Measurements from ENCODE around the gene HDAC9.
A peak's percentile ranks its signal among the peaks of the same experiment; 100 is the strongest.

The HDAC9 gene

DNA sequence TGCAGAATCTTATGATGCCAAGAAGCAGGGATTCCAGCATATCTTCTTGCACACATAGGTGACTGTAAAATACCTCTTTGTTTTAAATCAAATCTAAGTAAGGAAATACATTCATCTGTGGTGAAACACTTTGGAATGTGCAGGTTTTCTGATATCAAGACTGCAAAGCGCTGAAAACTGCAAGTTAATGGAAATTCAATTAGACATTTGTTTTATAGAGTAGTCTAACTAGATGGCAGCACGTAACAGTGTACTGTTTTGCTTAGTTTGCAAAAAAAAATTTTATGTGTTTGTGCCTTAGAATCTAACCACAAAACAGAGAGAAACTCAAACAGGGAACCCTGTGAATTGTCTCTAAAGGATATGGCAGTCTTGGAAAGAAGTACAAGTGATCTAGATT, 259.2 kb downstream of the HDAC9 start:
- DNase-seq (ENCODE audit: low read depth): peak; percentile 73
- TF ChIP-seq, protein P1, sequence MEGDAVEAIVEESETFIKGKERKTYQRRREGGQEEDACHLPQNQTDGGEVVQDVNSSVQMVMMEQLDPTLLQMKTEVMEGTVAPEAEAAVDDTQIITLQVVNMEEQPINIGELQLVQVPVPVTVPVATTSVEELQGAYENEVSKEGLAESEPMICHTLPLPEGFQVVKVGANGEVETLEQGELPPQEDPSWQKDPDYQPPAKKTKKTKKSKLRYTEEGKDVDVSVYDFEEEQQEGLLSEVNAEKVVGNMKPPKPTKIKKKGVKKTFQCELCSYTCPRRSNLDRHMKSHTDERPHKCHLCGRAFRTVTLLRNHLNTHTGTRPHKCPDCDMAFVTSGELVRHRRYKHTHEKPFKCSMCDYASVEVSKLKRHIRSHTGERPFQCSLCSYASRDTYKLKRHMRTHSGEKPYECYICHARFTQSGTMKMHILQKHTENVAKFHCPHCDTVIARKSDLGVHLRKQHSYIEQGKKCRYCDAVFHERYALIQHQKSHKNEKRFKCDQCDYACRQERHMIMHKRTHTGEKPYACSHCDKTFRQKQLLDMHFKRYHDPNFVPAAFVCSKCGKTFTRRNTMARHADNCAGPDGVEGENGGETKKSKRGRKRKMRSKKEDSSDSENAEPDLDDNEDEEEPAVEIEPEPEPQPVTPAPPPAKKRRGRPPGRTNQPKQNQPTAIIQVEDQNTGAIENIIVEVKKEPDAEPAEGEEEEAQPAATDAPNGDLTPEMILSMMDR (conservative IDR thresholded peaks at IDR 0.05; ENCODE audit: control insufficient read depth, insufficient read depth, low read depth, low read length): no peak
- peak overlapping the region; percentile 24 for H3K4me3 ChIP-seq (ENCODE audit: control insufficient read depth, low read depth, low read length)

DNA sequence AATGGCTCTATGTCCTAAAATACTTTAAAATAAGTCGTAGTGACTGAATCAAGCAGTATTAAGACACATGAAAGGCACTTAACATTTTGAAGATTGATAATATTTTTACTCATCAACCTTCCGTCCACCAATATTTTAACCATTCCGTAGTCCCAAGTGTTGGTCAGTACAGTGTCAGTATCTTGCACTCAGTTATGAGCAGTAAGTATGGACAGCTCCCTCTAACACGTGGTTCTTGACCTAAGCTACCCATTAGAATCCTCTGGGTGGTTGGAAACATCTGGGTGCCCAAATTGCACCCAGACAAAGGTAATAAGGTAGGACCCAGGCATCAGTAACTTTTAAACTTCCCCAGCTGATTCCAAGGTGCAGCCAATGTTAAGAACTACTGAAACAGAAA, 260.2 kb downstream of the HDAC9 start:
- H3K4me3 ChIP-seq (ENCODE audit: control insufficient read depth, low read depth, low read length): no peak overlapping the region
- TF ChIP-seq, protein P1 (conservative IDR thresholded peaks at IDR 0.05; ENCODE audit: control insufficient read depth, insufficient read depth, low read depth, low read length): no peak
- DNase-seq (ENCODE audit: low read depth): no peak

- H3K4me3 ChIP-seq (ENCODE audit: control insufficient read depth, low read depth, low read length): no peak overlapping the region
- no peak for DNase-seq (ENCODE audit: low read depth)
- TF ChIP-seq, protein P1 (conservative IDR thresholded peaks at IDR 0.05; ENCODE audit: control insufficient read depth, insufficient read depth, low read depth, low read length): no peak
These were observed 261.0 kb downstream of the HDAC9 start for GRCh38 chr7:18756378-18757050.

GRCh38 chr7:18760046-18760445, 264.5 kb downstream of the HDAC9 start:
- TF ChIP-seq, protein P1 (conservative IDR thresholded peaks at IDR 0.05; ENCODE audit: control insufficient read depth, insufficient read depth, low read depth, low read length): no peak
- no peak overlapping the region for H3K4me3 ChIP-seq (ENCODE audit: control insufficient read depth, low read depth, low read length)
- DNase-seq (ENCODE audit: low read depth): peak; percentile 51

DNA sequence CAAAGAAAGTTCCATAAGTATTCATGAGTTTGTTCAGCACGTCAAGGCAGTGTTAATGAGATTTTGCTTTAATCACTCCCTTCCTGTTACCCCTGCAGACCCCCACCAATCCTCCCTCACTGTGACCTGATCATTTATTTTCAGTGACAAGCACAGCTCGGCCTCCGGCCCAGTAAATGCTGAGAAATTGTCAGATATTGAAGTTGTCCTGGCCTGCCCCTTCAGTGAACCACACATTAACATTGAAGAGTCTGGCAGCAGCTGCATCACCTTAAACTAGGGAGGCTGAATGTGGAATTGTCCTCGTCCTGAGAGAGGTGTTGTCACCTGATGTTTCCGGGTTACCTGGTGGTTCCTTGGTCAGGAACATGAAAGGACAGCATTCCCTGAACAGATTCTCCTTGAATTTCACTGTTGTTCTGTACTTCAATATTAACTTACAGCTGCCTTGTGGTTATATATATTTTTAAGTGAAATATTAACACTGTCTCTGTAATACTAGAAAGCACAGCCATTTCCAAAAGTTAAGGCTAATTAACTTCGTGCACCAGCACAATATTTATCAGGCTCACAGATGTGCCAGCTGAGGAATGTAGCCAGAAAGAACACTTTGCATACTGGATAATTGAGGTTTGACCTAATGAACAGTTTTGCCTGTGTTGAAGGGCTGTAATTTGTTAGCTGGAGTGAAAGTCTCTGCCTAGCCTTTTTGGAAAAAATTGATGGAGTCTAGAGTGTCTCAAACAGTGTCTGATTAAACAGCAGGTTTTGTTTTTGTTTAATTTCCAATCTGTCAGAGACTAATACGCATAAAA, 265.3 kb downstream of the HDAC9 start:
- H3K4me3 ChIP-seq (ENCODE audit: control insufficient read depth, low read depth, low read length): no peak overlapping the region
- DNase-seq (ENCODE audit: low read depth): no peak
- TF ChIP-seq, protein P1 (conservative IDR thresholded peaks at IDR 0.05; ENCODE audit: control insufficient read depth, insufficient read depth, low read depth, low read length): no peak

DNA sequence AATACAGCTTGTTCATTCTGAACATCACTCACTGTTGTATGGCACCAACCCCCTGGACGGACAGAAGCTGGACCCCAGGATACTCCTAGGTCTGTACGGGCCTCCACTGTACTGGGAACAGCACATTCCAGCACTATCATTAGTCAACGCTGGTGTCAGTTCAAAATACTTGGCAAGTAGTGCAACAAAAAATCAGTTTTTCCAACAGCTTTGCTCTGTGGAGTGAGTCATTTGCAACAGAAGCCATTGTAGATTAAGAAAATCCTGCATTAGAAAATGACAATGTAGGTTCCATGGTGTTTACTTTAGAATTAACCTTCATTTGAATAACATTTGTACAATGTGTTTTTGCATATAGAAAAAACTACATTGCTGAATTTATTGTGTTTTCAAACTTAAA, 266.6 kb downstream of the HDAC9 start:
- H3K4me3 ChIP-seq (ENCODE audit: control insufficient read depth, low read depth, low read length): no peak overlapping the region
- DNase-seq (ENCODE audit: low read depth): peak; percentile 88
- TF ChIP-seq, protein P1 (conservative IDR thresholded peaks at IDR 0.05; ENCODE audit: control insufficient read depth, insufficient read depth, low read depth, low read length): no peak

All from fibroblast of mammary gland (primary cell).